ENCODE data around the gene TOX3.

Gene TOX3

DNA sequence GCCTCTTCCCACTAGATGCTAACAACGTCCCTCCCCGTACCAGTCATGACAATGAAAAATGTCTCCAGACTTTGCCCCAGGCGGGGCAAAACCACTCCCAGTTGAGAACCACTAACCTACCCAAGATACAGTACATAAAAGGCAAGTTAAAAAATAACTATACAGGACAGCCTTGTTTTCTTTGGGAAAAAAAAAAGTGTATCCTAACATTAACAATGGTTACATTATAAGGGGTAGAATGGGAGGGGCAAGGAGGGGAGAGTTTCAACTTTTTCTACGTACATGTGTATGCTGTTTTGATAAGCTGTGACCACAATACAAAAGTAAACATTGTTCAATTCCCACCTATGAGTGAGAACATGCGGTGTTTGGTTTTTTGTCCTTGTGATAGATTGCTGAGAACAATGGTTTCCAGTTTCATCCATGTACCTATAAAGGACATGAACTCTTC is 94.9 kb downstream of the TOX3 start:
- no peak for DNase-seq (ENCODE audit: low read depth in 2 of 2)

DNA sequence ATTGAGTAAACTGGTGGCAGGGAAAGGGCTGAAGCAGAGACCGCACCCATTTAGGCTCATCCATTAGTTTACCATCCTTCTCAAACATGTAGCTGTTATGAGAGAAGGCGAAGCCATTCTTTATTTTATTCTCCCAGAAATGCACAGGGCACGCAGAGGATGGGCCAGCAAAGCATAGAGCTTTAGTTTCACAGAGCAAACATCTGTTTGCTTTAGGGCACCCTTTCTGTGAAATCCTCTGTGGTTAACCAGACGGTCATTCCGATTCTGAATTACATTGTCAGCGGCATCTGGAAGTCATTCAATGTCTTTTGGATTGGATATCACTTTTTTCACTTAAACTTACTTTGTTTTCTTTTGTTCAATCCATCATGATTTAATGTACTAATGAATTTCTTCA is 96.0 kb downstream of the TOX3 start:
- DNase-seq (ENCODE audit: low read depth in 2 of 2) = no peak

DNA sequence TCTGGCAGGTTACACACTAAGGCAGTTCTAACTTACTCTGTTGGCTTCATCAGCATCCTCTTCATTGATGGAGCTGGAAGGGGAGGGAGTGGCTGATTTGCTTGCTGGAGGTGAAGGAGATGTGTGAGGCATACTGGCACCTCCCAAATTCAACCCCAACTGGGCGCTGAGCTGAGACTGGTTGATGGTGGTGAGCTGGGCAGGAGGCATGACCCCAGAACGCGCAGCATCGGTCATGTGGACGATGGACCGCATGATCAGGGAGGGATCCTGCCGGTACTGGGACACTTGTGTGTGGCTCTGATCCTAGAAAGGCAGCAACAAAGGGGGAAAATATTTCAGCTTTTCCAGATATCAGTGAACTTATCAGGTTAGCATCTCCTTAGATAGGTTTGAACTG is 96.7 kb downstream of the TOX3 start:
- DNase-seq (ENCODE audit: low read depth in 2 of 2) = no peak

DNA sequence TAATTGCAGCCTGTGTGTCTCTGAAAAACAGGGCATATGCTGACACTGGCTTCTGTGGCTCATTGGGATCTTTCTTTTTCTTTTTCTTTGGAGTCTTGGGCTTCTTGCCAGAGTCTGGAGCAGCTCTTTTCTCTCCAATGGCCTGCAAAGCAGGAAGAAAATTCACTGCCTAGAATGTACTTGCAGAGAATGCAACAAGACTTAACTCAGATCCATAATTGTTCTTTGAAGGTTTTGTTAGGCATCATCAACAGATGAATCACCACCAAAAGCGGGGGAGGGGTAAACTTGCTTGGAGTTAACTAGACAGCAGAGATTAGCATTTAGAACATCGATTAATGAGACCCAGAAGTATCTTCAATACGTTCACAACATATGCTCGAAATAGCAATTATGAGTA is 100.9 kb downstream of the TOX3 start:
- no peak for DNase-seq (ENCODE audit: low read depth in 2 of 2)

- DNase-seq (ENCODE audit: low read depth in 2 of 2) = no peak
Observed at GRCh38 chr16:52441886-52442285, 105.1 kb downstream of the TOX3 start.

GRCh38 chr16:52440248-52440647 is 106.7 kb downstream of the TOX3 start:
- DNase-seq (ENCODE audit: low read depth in 2 of 2) = no peak

DNA sequence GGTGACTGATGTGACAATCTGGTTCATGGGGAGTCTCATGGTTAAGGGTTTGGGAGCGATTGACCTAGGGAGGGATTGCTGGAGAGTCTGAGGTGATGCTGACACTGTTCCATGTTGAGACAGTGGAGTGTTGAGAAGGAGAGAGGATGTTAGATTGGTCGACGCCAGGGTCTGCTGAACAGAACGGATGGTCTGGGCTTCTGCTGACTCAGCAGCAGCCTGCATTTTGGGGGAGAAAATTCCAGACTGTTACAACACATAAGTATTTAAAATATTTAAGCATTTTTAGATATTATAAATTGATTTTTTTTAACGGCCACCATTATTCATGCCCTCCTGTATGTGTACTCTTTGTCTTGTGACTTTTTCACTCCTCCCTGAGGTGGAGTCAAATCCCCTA is 107.2 kb downstream of the TOX3 start:
- DNase-seq (ENCODE audit: low read depth in 2 of 2) = no peak

- DNase-seq (ENCODE audit: low read depth in 2 of 2) = no peak
Observed at GRCh38 chr16:52439171-52439701, 107.7 kb downstream of the TOX3 start.

DNA sequence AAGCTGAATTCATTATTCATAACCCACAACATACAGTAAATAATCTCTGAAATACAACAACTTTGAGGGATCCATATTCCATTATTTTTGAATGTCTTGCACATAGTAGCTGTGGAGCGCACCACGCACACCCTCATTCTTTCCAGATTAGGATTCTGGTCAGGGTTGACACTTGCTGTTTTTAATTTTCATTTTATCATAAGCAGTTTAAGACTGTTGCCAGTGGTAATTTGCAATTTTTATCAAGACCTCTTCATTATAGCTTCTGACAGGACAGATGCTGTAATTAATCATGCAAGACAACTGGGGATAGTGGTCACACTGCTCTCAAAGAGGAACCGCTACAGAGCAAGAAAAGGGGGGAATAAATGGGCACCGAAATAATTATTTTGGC is 109.7 kb downstream of the TOX3 start:
- DNase-seq (ENCODE audit: low read depth in 2 of 2) = no peak

DNA sequence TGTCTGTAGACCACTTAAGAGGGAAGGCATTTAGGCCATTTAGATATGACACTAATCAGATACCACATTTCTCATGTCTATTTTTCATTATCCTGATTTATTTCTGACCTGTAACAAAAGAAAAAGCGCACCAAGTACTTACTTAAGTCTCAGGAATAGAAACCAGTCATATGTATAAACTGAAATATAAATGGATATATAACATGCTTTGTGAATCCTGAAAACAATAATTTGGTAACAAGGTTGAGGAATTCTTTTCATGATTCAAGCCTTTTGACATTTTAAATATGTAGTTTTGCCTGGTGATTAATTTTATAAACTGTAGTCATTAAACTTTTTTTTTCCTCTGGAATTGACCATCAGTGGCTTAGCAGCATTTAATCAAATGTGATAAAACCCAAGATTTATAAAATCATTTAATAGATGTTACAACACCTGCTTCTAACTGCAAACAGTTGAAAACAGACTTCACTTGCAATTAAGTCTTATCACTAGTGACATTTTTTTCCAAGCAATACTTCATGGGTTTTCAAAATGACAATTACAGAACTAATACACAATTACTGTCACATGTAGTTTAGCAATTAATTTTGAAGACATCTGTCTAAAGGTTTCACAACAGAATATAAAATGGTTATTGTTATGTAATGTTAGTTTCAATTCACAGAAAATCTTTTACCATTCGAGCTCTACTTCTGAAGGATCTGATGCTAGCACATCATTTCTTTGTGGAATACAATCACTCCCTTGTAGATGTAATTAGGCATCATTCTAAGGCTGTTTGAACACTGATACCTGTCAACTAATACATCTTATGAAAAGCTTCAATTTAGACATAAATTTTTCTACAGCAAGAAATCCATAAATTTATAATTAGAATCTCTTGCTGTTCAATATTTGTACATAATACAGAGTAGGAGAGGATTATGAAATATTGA is 110.3 kb downstream of the TOX3 start:
- no peak for DNase-seq (ENCODE audit: low read depth in 2 of 2)

- DNase-seq (ENCODE audit: low read depth in 2 of 2) = no peak
Observed at GRCh38 chr16:52434224-52434623, 112.7 kb downstream of the TOX3 start.

DNA sequence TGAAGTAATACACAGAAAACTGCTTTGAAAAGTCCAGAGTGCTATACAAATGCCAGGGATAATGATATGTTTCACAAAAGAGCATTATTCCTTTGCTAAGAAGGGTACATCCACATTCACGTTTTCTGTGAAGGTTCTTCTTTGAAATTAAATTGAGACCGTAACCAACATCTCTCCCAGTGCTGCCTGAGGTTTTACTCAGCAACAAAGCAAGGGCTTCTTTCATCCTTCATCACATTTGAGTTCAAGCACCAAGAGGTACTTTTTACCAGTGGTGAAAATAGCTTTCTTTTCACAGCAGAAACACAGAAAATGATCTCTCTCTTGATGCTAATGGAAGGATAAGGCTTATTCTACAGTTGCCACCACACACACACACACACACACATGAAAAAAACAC is 113.3 kb downstream of the TOX3 start:
- DNase-seq (ENCODE audit: low read depth in 2 of 2) = no peak

GRCh38 chr16:52424591-52424990 is 122.4 kb downstream of the TOX3 start:
- no peak for DNase-seq (ENCODE audit: low read depth in 2 of 2)

DNA sequence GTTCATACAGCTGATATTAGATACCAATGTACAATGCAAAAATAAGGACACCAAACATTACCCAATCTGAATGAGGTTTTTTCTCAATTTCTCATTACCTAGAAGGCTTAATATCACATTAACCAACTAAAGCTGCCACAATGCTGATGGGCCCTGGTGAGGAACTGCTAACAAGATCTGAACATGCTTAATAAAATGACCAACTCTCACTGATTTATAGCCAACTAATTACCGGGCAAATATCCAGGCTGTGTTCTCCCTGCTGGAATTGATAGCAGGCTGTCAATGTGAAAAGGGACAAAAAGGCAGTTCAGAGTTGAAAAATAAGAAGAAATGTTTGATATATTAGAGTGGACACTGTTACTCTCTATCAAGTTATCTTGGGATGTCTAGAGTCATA is 124.6 kb downstream of the TOX3 start:
- DNase-seq (ENCODE audit: low read depth in 2 of 2) = no peak

DNA sequence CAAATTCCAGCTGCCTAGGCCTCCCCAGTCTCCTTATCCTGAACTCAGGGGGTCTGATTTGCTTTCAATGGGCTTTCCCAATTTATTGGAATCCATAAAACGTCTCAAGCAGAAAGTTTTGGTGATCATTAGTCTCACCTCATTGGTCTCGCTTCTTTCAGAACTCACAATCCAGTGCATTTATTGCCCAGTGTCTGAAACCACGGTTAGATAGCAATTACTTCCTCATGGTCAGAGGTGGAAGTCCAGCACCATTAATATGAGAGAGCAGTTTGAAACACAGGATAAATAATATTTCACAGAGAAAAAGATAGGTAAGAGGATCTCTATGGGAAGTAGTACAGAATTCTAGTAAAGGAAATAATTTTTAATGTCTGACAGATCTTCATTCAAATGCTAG is 128.7 kb downstream of the TOX3 start:
- no peak for DNase-seq (ENCODE audit: low read depth in 2 of 2)

DNA sequence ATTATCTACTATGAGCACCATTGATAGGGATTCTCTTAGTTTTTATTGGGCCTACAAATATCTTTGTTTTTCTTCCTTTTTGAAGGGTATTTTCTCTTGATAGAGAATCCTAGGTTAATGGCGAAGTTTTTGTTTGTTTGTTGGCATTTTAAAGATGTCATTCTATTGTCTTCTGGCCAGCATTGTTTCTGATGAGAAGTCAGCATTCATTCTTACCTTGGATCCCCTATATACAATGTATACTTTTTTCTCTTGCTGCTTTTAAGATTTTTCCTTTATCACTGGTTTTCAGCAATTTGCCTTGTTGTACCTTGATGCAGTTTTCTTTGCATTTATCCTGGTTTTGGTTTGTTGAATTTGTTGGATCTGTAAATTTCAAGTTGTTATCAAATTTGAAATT is 130.1 kb downstream of the TOX3 start:
- DNase-seq (ENCODE audit: low read depth in 2 of 2) = no peak

GRCh38 chr16:52411011-52411410 is 135.9 kb downstream of the TOX3 start:
- DNase-seq (ENCODE audit: low read depth in 2 of 2) = no peak

DNA sequence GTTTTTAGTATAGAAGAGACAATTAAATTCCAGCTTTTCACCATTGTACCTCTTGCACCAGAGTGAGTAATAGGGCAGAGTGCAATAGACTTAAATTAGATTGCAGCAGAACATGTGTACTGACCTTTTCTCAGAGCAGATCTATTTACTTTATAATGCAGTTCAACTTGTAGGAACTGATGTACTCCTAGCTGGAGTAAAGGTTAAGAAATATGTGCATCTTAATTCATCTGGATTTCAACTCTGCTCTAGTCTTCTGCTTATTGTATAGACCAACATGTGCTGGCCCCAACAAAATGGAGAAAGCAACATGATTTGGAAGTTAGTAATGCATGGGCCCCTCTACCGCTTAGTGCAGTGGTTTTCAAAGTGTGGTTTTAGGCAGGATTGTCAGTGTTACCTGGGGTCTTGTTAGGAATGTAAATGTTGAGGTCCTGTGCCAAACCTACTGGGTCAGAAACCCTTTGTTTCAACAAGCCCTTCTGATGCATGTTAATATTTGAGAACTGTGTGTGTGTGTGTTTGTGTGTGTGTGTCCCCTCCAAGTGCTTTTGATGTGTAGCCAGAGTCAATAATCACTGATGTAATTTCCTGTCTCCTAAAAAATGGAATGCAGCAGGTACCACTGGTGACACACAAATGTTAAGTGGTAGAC is 138.6 kb downstream of the TOX3 start:
- DNase-seq (ENCODE audit: low read depth in 2 of 2) = no peak

DNA sequence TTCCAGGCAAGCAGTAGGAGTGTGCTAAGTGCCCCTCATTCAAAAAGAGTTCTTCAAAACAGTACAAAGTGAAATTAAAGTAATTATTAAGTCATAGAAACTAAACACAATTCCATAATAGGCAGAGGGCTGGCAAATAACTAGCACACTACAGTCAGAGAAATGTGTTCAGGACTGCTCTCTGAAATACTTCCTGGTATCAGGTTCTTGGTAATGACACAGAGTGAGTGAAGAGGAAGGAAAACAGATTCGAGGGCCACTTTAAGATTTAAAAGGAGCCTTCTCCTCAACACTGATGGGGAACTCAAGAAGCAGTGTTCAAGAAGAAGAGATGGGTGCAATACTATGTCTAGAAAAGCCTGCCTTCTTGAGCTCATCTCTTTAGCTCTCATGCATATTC is 139.2 kb downstream of the TOX3 start:
- DNase-seq (ENCODE audit: low read depth in 2 of 2) = no peak

DNA sequence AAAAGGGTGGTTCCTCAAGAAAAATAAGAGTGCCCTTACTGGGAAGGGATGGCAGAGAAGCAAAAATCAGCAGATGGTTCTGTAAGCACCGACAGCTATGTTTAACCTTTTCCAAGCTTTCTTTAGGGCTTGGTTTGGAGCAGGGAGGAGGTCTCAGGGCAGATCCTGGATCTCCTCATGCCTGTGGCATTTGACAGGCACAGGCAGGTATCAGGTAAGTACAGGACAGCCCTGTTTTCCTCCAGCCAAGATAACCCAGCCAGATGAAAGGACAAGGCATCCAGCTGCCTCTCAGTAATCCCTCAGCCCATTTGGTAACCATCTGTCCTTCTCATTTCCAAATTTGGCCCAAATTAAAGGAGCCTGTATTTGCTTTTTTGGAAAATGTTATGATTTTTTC is 141.5 kb downstream of the TOX3 start:
- no peak for DNase-seq (ENCODE audit: low read depth in 2 of 2)

GRCh38 chr16:52404546-52404945 is 142.4 kb downstream of the TOX3 start:
- no peak for DNase-seq (ENCODE audit: low read depth in 2 of 2)

DNA sequence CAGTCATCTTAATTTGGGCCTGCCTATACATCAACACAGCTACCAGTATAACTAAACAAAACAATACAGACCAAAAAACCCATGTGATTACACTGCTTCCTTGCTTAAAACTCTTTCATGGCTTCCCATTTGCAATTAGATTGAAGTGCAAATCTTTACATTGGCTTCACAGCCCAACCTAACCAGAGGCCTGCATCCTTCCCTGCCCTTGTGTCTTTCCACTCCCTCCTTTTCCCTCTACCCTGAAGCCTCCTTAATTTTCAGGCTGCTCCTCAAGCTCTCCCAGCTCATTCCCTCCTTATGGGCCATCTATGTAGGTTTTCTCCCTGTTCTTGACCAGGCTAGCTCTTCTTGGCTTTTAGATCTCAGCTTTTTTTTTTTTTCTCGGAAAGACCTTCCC is 147.8 kb downstream of the TOX3 start:
- DNase-seq (ENCODE audit: low read depth in 2 of 2) = no peak

DNA sequence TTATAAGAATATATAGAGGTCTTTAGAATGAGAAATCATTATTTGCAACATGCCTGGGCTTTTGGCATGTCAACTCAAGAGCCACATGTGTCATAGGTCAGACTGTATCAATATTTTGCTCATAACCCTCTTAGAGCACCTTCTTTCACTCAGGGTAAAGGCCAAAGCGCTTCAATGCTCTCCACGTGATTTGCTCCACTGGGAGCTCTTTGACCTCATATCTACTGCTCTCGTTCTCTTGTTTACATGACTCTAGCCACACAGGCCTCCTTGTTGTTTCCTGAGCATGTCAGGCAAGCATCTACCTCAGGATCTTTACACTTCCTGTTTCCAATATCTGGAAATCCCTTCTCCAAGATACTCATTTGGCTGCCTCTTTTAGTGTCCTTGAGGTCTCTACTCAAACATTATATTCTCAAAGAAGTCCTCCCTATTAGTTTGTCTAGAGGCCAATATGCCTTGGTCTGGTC is 148.4 kb downstream of the TOX3 start:
- no peak for DNase-seq (ENCODE audit: low read depth in 2 of 2)

Measured in stimulated activated CD8-positive, alpha-beta memory T cell treated with anti-CD3 and anti-CD28 coated beads, Interleukin-7, amount 100 ng/mL, for 1 hour (primary cell).